Activated CD4-positive, alpha-beta T cell treated with anti-CD3 and anti-CD28 coated beads, Interleukin-2, amount 50 U/mL, for 1 hour (primary cell): ENCODE results near the gene CCDC85B.
"Not testable (repeated sequence)": the region's sequence is repeated elsewhere in the genome, so short reads cannot be mapped to it uniquely, and the experiment has no call there.

ENCODE experiments used
- DNase-seq: peaks from one replicate; pipeline ENCODE4 v3.0.0-alpha.2; 2020

Gene CCDC85B

GRCh38 chr11:65890324-65891218, at the start of gene CCDC85B:
Gene CCDC85B, plus strand, starts transcription at chr11:65890673. Its CDS starts 111 bp downstream, at chr11:65890784.
- peak; percentile 98 for DNase-seq

- DNase-seq = no peak
Observed at GRCh38 chr11:65842144-65842543, 48.3 kb upstream of the CCDC85B start.

GRCh38 chr11:65843811-65844210, 46.7 kb upstream of the CCDC85B start:
- no peak for DNase-seq

- no peak for DNase-seq
Observed at GRCh38 chr11:65844231-65844872, 46.1 kb upstream of the CCDC85B start.

GRCh38 chr11:65847746-65848145, 42.7 kb upstream of the CCDC85B start:
- no peak for DNase-seq

- not testable (repeated sequence) for DNase-seq
Observed at GRCh38 chr11:65848693-65849092, 41.8 kb upstream of the CCDC85B start.

- no peak for DNase-seq
Observed at GRCh38 chr11:65849366-65849765, 41.1 kb upstream of the CCDC85B start.

- DNase-seq = no peak
Observed at GRCh38 chr11:65849771-65850216, 40.7 kb upstream of the CCDC85B start.

- DNase-seq = no peak
Observed at GRCh38 chr11:65850217-65851082, 40.0 kb upstream of the CCDC85B start.

- DNase-seq = no peak
Observed at GRCh38 chr11:65851083-65851579, 39.3 kb upstream of the CCDC85B start.

GRCh38 chr11:65851811-65852507, 38.5 kb upstream of the CCDC85B start:
- DNase-seq = no peak

GRCh38 chr11:65852508-65853245, 37.8 kb upstream of the CCDC85B start:
- no peak for DNase-seq

GRCh38 chr11:65853246-65853979, 37.1 kb upstream of the CCDC85B start:
- DNase-seq = no peak

- no peak for DNase-seq
Observed at GRCh38 chr11:65854161-65854592, 36.3 kb upstream of the CCDC85B start.

- DNase-seq = no peak
Observed at GRCh38 chr11:65854852-65855837, 35.3 kb upstream of the CCDC85B start.

GRCh38 chr11:65855927-65856363, 34.5 kb upstream of the CCDC85B start:
- no peak for DNase-seq

- DNase-seq = peak; percentile 79
Observed at GRCh38 chr11:65856689-65857499, 33.6 kb upstream of the CCDC85B start.

GRCh38 chr11:65857500-65857852, 33.0 kb upstream of the CCDC85B start:
- DNase-seq = peak; percentile 66
